ENCODE results near the gene HPSE2. TPM values are rescaled to one million over a fixed set of nuclear protein-coding genes. Genes with fewer than 3 reads are reported as not detected.

HPSE2 gene
- total RNA-seq, 1 donor from 2014 or later, result not detected

DNA sequence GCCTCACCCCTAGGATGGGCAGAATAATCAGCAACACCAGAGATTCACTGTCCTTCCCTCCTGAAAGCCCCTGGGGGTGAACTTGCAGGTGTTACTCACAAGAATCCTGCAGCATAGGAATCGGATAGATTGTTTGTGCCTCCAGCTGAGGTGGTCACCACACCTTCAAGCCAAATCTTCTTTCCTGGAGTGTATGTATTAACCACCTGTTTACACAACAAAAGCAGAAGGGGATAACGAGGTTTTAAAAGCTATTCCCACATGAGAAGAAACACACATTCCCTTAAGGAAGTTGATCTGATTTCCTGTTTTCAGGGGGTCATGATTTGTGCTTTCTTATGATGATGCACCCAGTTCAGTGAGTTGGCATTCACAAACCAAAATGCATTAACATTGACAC lies 615.1 kb downstream of the HPSE2 start:
- Histone ChIP-seq H3K9me3 (no peaks in the 10 kb centered on the region), H3K36me3 (no peaks in the 10 kb centered on the region), H3K4me3 (no peak overlapping the region), H3K4me1 (no peaks in the 10 kb centered on the region), H3K27me3 (no peaks in the 10 kb centered on the region), H3K27ac (no peak overlapping the region)
- no peak for DNase-seq (ENCODE audit: low spot score in 2 of 2)
- intact Hi-C loops (cut with DNase I), result no loop called here
- TF ChIP-seq, protein P1, sequence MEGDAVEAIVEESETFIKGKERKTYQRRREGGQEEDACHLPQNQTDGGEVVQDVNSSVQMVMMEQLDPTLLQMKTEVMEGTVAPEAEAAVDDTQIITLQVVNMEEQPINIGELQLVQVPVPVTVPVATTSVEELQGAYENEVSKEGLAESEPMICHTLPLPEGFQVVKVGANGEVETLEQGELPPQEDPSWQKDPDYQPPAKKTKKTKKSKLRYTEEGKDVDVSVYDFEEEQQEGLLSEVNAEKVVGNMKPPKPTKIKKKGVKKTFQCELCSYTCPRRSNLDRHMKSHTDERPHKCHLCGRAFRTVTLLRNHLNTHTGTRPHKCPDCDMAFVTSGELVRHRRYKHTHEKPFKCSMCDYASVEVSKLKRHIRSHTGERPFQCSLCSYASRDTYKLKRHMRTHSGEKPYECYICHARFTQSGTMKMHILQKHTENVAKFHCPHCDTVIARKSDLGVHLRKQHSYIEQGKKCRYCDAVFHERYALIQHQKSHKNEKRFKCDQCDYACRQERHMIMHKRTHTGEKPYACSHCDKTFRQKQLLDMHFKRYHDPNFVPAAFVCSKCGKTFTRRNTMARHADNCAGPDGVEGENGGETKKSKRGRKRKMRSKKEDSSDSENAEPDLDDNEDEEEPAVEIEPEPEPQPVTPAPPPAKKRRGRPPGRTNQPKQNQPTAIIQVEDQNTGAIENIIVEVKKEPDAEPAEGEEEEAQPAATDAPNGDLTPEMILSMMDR (IDR thresholded peaks at IDR 0.05), result no peak

DNA sequence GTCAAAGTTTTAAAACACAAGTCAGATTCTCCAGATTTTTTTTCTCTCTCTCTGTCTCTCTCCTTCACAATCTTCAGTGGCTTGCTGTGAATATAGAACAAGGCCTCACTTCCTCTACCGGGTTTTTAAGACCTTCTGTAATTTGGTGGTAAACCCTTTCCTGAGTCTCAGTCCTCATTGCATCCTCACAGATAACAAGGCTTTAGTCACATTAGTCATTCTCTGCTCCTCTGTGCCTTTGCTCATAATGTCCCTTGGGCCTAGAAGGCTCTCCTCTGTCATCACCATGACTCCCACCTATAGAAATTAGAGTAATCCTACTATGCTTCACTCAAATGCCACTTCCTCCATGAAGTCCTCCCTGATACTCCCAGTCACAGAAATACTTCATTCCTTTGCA lies 616.2 kb downstream of the HPSE2 start:
- Histone ChIP-seq H3K27me3 (no peaks in the 10 kb centered on the region), H3K27ac (no peak overlapping the region)
- intact Hi-C loops (cut with DNase I), result no loop called here

DNA sequence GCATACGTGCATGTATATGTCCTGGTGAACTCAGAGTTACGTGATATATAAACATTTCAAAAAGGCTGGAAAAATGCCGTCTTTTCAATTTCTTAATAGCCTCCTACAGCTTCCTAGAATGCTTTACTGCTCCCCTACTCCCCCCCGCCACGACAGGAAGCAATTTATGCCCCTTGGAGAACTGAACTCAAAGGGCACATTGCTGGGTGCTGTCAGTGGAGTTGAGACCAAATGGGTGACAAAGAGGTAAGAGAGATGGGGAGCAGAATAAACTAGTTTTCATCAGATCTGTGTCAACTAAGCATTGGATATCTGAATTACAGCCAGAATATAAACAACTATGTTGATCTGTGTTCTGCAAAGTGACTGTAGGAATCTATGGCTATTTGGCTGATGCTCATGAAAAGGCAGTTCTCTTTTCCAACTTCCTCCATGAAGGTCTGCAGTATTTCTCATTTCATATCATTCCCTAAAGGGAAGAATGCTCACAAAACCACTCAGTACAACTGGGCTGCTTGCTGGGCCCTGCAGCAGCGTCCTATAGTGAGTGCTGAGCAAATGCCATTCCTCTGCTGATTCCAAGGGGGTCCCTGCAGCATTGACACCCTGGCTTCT lies 617.6 kb downstream of the HPSE2 start:
- Histone ChIP-seq H3K27me3 (no peaks in the 10 kb centered on the region), H3K4me1 (no peaks in the 10 kb centered on the region), H3K4me3 (no peak overlapping the region), H3K9me3 (no peaks in the 10 kb centered on the region), H3K36me3 (no peaks in the 10 kb centered on the region), H3K27ac (no peak overlapping the region)
- intact Hi-C loops (cut with DNase I), result no loop called here
- TF ChIP-seq, protein P1 (IDR thresholded peaks at IDR 0.05), result no peak
- no peak for DNase-seq (ENCODE audit: low spot score in 2 of 2)

More for the DNA sequence above, 616.2 kb downstream of the HPSE2 start:
- Histone ChIP-seq H3K9me3 (no peaks in the 10 kb centered on the region), H3K36me3 (no peaks in the 10 kb centered on the region), H3K4me3 (no peak overlapping the region), H3K4me1 (no peaks in the 10 kb centered on the region)
- TF ChIP-seq, protein P1 (IDR thresholded peaks at IDR 0.05), result no peak
- DNase-seq (ENCODE audit: low spot score in 2 of 2), result no peak

DNA sequence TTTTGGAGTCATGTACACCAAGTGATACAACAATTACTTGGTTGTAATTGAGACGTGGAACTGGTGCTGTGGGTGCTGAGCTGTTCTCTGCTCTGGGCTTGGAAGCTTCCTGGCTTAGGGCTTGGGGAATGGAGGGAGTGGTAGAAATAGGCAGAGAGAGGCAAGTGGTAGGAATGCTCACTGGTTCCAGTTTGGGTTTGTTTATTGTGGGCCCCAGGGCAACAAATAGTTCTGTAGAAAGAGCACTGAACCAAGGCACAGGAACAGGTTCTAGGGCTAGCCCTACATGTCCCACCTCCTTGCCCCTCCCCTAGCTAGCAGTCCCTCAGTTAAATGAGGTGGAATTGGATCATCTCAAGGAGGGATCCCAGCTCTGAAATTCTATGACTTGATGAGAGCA lies 622.2 kb downstream of the HPSE2 start:
- no peaks in the 10 kb centered on the region for H3K27me3 ChIP-seq
- no peaks in the 10 kb centered on the region for H3K36me3 ChIP-seq
- no peaks in the 10 kb centered on the region for H3K4me1 ChIP-seq
- H3K27ac ChIP-seq, result no peak overlapping the region
- intact Hi-C loops (cut with DNase I), result no loop called here
- DNase-seq (ENCODE audit: low spot score in 2 of 2), result no peak
- TF ChIP-seq, protein P1 (IDR thresholded peaks at IDR 0.05), result no peak
- no peaks in the 10 kb centered on the region for H3K9me3 ChIP-seq
- H3K4me3 ChIP-seq, result no peak overlapping the region

DNA sequence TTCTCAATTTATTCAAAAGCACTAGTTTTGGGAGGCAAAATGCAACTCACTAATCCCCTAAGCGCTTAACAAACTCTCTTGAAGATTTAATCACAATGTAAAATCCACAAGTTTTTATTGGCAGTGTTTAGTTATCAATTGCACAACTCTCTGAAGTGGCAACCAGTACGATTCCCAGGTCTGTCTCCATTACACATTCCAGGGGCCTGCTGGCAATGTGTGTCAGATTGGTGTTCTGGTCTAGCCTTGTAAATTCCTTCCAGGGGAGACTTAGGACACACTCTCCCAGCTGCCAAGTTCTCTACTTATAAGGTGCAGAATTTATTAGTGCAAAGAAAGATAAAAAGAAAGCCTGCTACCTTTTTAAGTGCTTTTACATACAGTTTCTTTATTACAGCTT lies 624.2 kb downstream of the HPSE2 start:
- H3K4me3 ChIP-seq, result no peak overlapping the region
- TF ChIP-seq, protein P1 (IDR thresholded peaks at IDR 0.05), result no peak
- H3K36me3 ChIP-seq, result no peaks in the 10 kb centered on the region
- H3K4me1 ChIP-seq, result no peaks in the 10 kb centered on the region
- H3K9me3 ChIP-seq, result no peaks in the 10 kb centered on the region
- no peak overlapping the region for H3K27ac ChIP-seq
- intact Hi-C loops (cut with DNase I), result no loop called here
- H3K27me3 ChIP-seq, result no peaks in the 10 kb centered on the region
- no peak for DNase-seq (ENCODE audit: low spot score in 2 of 2)

DNA sequence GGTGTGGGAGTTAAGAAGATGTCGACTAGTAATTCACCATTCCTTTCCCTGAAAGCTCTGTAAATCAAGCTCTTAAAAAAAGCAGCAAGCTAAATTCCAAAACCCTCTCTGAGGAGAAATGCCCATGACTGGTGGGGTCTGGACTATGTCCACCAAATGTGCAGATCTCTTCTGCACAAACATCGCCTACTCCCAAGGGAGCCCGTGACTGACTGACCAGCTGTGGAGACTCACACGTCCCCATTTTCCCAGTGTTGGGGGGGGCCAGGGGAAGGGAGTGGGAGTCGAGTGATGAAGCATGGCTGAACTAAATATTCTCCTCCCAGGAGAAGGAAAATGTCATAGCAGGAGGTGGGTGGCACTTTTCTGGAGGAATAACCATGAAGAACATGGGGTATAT lies 624.8 kb downstream of the HPSE2 start:
- Histone ChIP-seq H3K9me3 (no peaks in the 10 kb centered on the region), H3K36me3 (no peaks in the 10 kb centered on the region), H3K27ac (no peak overlapping the region), H3K4me1 (no peaks in the 10 kb centered on the region), H3K4me3 (no peak overlapping the region), H3K27me3 (no peaks in the 10 kb centered on the region)
- intact Hi-C loops (cut with DNase I), result no loop called here
- no peak for DNase-seq (ENCODE audit: low spot score in 2 of 2)
- TF ChIP-seq, protein P1 (IDR thresholded peaks at IDR 0.05), result no peak
